ENCODE measurements around the gene CRTAP.
"Not testable (repeated sequence)": the region's sequence is repeated elsewhere in the genome, so short reads cannot be mapped to it uniquely, and the experiment has no call there.

- TF ChIP-seq CTCF (IDR thresholded peaks at IDR 0.05 in 8 of 11, conservative IDR thresholded peaks at IDR 0.05 in 3 of 11); POLR2AphosphoS5 (IDR thresholded peaks at IDR 0.05): not testable (repeated sequence)
Observed at GRCh38 chr3:33069862-33070261, 44.0 kb upstream of the CRTAP start.
